NCI-H2227 treated with DMSO at 0.1 percent for 48 hours (cell line): Measurements from ENCODE around the gene CDT1.

ENCODE experiments used
- DNase-seq: peaks from one replicate; lab custom pipeline; 2025; lab: John Stamatoyannopoulos, UW

CDT1 gene

DNA sequence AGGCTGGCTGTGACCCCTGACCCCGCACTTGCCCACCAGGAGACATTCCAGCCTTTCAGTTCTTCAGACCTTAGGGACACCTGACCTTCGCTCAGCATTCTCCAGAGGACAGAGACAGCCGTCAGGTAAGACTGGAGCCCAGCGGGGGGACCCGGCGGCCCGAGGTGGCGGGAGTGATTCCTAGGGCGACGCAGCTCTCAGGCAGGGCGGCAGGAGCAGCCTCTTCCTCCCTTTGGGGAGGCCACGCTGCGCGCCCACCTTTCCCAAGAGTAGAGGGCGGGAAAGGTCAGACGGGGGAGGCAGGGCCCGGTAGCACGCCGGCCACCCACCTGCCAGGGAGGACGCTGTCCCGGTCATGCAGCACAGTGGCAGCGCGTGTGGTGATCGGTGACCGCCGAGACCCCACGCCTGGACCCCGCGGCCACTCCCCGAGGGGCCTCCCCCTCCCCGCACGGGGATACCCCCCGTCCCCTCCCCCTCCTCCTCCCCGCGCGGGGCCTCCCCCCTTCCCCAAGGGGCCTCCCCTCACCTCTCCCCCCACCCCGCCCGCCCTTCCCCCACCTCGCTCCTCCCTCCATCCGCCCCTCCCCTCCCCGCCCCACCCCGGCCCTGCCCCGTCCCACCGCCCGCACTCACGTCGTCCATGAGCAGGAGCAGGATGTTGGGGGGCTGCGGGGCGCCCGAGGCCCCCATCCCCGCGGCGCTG, 52.7 kb downstream of the CDT1 start:
- no peak for DNase-seq

DNA sequence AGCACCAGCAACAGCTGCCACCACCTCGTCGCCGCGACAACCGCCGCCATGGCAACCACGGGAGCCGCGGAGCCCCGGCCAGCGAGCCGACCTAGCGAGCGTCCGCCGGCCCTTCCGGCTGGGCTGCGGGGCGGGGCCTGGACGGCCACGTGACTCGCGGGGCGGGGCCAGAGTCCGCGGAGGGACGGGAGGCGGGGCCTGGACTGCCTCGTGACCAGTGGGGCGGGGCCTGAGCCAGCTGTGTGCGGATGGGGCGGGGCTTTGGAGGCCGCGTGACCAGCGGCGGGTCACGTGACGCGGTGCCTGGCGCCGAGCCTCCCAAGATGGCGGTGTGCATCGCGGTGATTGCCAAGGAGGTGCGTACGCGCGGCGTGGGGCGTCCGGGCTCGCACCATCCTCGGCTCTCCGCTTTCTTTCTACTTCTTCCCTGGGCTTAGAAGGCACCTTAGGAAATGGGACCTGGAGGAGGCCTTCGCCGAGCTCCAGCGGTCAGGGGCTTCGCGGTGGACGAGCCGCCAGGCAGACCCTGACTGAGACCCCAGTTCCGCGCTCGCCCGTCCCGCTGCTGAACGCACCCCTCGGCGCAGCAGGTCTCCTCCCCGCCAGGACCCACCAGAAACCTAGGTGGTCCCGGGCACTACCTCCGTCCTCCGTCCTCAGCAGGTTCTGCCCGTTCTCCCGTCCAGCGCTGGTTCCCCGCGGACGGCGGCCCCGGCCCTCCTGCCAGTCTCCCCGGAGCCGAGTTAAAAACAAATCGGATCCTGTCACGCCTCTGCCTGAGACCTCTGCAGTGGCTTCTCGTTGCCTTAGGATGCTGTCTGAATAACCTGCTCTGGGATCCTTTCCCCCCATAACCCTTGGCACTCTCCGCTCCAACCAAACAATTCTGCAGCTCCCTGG, 53.5 kb downstream of the CDT1 start, which contains the start of the genes GALNS and TRAPPC2L:
GALNS (minus strand) TSS at position 120 of the 900 bp plus-strand sequence; CDS start at position 50, 70 bp downstream.
TRAPPC2L (plus strand) TSS at position 300 of the 900 bp plus-strand sequence; CDS start at position 324, 24 bp downstream.
- peak; percentile 79 for DNase-seq

DNA sequence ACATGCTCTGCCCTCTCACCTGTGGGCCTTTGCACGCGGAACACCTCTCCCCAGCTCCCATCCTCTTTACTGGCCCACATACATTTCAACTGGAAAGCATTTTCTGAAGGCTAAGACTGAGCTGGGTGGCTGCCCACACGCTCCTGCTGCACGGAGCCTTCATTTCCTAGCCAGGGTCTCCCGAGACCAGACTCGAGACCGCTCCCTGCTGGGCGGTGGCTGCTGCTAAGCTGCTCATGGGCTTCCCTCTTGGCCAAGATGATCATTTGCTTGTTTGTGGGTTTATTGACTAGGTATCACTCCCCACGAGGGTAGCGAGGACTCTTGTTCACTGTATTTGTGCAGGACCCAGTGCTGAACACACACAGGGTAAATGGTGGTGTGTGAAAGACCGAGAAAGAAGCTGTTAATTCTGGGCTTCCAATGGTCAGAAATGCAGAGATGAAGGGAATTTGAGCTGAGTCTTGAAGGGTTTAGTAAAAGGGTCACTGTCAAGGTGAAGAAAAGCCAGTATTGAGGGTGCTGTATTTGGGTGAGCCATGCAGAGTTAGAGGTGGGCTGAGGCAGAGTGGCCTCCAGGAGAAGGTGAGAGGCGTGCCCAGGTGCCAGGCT, 54.2 kb downstream of the CDT1 start:
- peak; percentile 7 for DNase-seq
